Adrenal gland (tissue), 12 donors: ENCODE measurements around the gene LRRC8E. TPM values are rescaled to one million over a fixed set of nuclear protein-coding genes. Genes with fewer than 3 reads are reported as not detected.
A peak's percentile ranks its signal among the peaks of the same experiment; 100 is the strongest.

ENCODE experiments used
- DNase-seq, 7 donors: peaks; one replicate each; pipeline ENCODE4 v3.0.0-alpha.2; 2019 to 2020
- H3K27ac ChIP-seq, 5 donors: fragments of 200-600 bp; sonication (generic) in 4 of 5; 1 replicate in 3 of 5; 2 replicates in 2 of 5; pipeline versions ENCODE4 v1.5.1 to v1.8.0; 2016 to 2020; ENCODE audit warnings: mild to moderate bottlenecking in 1 of 5
- H3K27me3 ChIP-seq: fragments of 200-600 bp; 2 replicates; pipeline ENCODE4 v1.8.0; 2021
- H3K36me3 ChIP-seq, 2 donors: fragments of 200-600 bp; replicated peaks in 1 of 2; 1 replicate in 1 of 2; 2 replicates in 1 of 2; pipeline versions ENCODE4 v1.5.1 to v1.8.0; 2018 to 2022
- H3K4me1 ChIP-seq, 2 donors: fragments of 200-600 bp; replicated peaks in 1 of 2; 1 replicate in 1 of 2; 2 replicates in 1 of 2; pipeline versions ENCODE4 v1.5.1 to v1.8.0; 2018 to 2021
- H3K4me3 ChIP-seq, 4 donors: fragments of 200-600 bp; sonication (generic) in 3 of 4; one replicate each; pipeline ENCODE4 v1.5.1; 2016 to 2018
- H3K9me3 ChIP-seq, 3 donors: fragments of 200-600 bp; sonication (generic) in 1 of 3; replicated peaks in 1 of 3; 1 replicate in 2 of 3; 2 replicates in 1 of 3; pipeline versions ENCODE4 v1.5.1 to v1.8.0; 2016 to 2021
- CTCF ChIP-seq, 6 experiments: fragments of 450-650 bp in 4 of 6; fragments of 200-600 bp in 2 of 6; sonication (generic) in 1 of 6; IDR thresholded peaks; 1 replicate in 5 of 6; 2 replicates in 1 of 6; pipeline versions ENCODE4 v1.5.1 to v1.8.0; 2016 to 2021; ENCODE audit warnings: antibody characterized with exemption in 6 of 6, mild to moderate bottlenecking in 2 of 6, moderate library complexity in 1 of 6
- POLR2A ChIP-seq, 2 donors: fragments of 450-650 bp; IDR thresholded peaks; one replicate each; pipeline ENCODE4 v1.6.1; 2017; ENCODE audit warnings: antibody characterized with exemption in 2 of 2, mild to moderate bottlenecking in 2 of 2, moderate library complexity in 1 of 2
- WGBS, 4 donors: extraction: QIAGEN DNeasy Blood & Tissue Kit in 2 of 4; methylation state at CpG; one replicate each; pipeline versions ENCODE4 v1.1.5 to v1.1.7; 2013 to 2017; 5-methylcytosine and 5-hydroxymethylcytosine counted together
- intact Hi-C, 2 donors: fragments of 100-400 bp; cut with DNase I; formaldehyde crosslinking; loops; one replicate each; pipeline versions ENCODE4 v1.14.1 to v1.15.0; 2022 to 2023
- polyA plus RNA-seq, 3 donors: library from polyadenylated mRNA; stranded (reverse); fragments of 200-250 nt in 2 of 3; fragments of 350-450 nt in 1 of 3; fragmentation: Illumina TruSeq in 1 of 3; extraction: RNeasy Lipid Tissue Mini Kit (QIAGEN cat#74804) in 1 of 3; gene quantifications; one replicate each; pipeline ENCODE4 v1.2.3, GENCODE V29; 2013 to 2014
- total RNA-seq, 9 donors: library from RNA; depleted of rRNA in 4 of 9; stranded (reverse); fragments of >200 nt in 4 of 9; fragments of 120-200 nt in 1 of 9; fragmentation: NEBNext Ultra II Directional in 1 of 9; extraction: Animal tissue kit (Norgen Biotek cat#: 25700) in 1 of 9; gene quantifications; one replicate each; pipeline versions ENCODE4 v1.1.0 to v1.2.4, GENCODE V29; 2013 to 2023
- donor health status: healthy with polysubstance abuse.
- donor health status: Bipolar disorder and iron deficiency.
- donor health status: DM: yes; HTN: yes; CAD: no.
- donor health status: DM: no; HTN: no; CAD: no.
- donor health status: DM: no; HTN: no; CAD: no.
- donor health status: DM: yes; HTN: yes; CAD: no.

Gene LRRC8E
- total and polyA plus RNA-seq, 12 donors = 0.67 to 22.9 (median 11.2) TPM

DNA sequence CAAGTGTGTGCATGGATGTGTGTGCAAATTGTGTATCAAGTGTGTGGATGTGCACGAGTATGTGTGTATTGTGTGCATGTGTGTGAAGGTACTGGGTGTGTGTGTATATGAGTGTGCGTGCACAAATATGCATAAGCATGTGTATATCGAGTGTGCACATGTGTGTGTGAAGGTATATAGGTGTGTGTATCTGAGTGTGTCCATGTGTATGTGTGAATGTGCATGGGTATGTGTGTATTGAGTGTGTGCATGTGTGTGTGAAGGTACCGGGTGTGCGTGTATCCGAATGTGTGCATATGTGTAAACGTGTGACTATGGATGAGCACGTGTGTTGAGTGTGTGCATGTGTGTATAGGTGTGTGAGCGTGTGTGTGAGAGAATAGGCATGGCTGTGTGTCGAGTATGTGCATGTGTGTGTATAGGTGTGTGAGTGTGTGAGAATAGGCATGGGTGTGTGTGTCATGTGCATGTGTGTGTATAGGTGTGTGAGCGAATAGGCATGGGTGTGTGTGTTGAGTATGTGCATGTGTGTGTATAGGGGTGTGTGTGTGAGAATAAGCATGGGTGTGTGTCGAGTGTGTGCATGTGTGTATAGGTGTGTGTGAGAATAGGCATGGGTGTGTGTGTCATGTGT lies 45.5 kb upstream of the LRRC8E start:
- Histone ChIP-seq H3K36me3 (no peaks in the 10 kb centered on the region), H3K9me3 (no peaks in the 10 kb centered on the region), H3K4me3 (no peak overlapping the region), H3K4me1 (no peaks in the 10 kb centered on the region), H3K27me3 (no peaks in the 10 kb centered on the region), H3K27ac (no peak overlapping the region)
- TF ChIP-seq CTCF (IDR thresholded peaks at IDR 0.05) (no peak), POLR2A (IDR thresholded peaks at IDR 0.05) (no peak)
- no peak for DNase-seq
- intact Hi-C loops = no loop called here
- 90 to 96% (median 95%) methylated on average over 12 of the region's 12 CpGs for WGBS, 4 donors

- H3K4me3 ChIP-seq = no peak overlapping the region
- 83 to 96% (median 91%) methylated on average over 6 of the region's 6 CpGs for WGBS, 4 donors
- H3K4me1 ChIP-seq = no peaks in the 10 kb centered on the region
- no peak for DNase-seq
- H3K27ac ChIP-seq = no peak overlapping the region
- H3K9me3 ChIP-seq = no peaks in the 10 kb centered on the region
- TF ChIP-seq CTCF (IDR thresholded peaks at IDR 0.05) (no peak), POLR2A (IDR thresholded peaks at IDR 0.05) (no peak)
- intact Hi-C loops = no loop called here
- no peaks in the 10 kb centered on the region for H3K36me3 ChIP-seq
- no peaks in the 10 kb centered on the region for H3K27me3 ChIP-seq
Measured at GRCh38 chr19:7843521-7843920, 44.8 kb upstream of the LRRC8E start.

- Histone ChIP-seq H3K4me1 (no peaks in the 10 kb centered on the region), H3K9me3 (no peaks in the 10 kb centered on the region), H3K4me3 (no peak overlapping the region), H3K27me3 (no peaks in the 10 kb centered on the region), H3K27ac (no peak overlapping the region), H3K36me3 (no peaks in the 10 kb centered on the region)
- intact Hi-C loops = no loop called here
- WGBS, 4 donors = 88 to 91% (median 89%) methylated on average over 5 of the region's 5 CpGs
- DNase-seq = no peak
- TF ChIP-seq POLR2A (IDR thresholded peaks at IDR 0.05) = no peak
- no peak for TF ChIP-seq CTCF (IDR thresholded peaks at IDR 0.05)
Measured at GRCh38 chr19:7844405-7844804, 43.9 kb upstream of the LRRC8E start.

- H3K36me3 ChIP-seq = no peaks in the 10 kb centered on the region
- TF ChIP-seq CTCF (IDR thresholded peaks at IDR 0.05) (no peak), POLR2A (IDR thresholded peaks at IDR 0.05) (no peak)
- H3K27me3 ChIP-seq = no peaks in the 10 kb centered on the region
- H3K27ac ChIP-seq = no peak overlapping the region
- DNase-seq = peak in 1 of 7 donors; percentile 10
- 87 to 93% (median 92%) methylated on average over 3 to 10 of the region's 10 CpGs; no CpG with 5 or more reads in 1 of the 4 donors for WGBS, 4 donors
- intact Hi-C loops = no loop called here
- no peaks in the 10 kb centered on the region for H3K9me3 ChIP-seq
- H3K4me1 ChIP-seq = no peaks in the 10 kb centered on the region
- no peak overlapping the region for H3K4me3 ChIP-seq
Measured at GRCh38 chr19:7844951-7845350, 43.4 kb upstream of the LRRC8E start.
